ENCODE results near the gene FBXL16. TPM values are rescaled to one million over a fixed set of nuclear protein-coding genes. Genes with fewer than 3 reads are reported as not detected.

FBXL16 gene
- total and polyA plus RNA-seq, 9 of the 15 experiments (the other 6 are each of a cell fraction or from before 2014, with no cell fraction given) = 0.21 to 8.2 (median 1.7) TPM

DNA sequence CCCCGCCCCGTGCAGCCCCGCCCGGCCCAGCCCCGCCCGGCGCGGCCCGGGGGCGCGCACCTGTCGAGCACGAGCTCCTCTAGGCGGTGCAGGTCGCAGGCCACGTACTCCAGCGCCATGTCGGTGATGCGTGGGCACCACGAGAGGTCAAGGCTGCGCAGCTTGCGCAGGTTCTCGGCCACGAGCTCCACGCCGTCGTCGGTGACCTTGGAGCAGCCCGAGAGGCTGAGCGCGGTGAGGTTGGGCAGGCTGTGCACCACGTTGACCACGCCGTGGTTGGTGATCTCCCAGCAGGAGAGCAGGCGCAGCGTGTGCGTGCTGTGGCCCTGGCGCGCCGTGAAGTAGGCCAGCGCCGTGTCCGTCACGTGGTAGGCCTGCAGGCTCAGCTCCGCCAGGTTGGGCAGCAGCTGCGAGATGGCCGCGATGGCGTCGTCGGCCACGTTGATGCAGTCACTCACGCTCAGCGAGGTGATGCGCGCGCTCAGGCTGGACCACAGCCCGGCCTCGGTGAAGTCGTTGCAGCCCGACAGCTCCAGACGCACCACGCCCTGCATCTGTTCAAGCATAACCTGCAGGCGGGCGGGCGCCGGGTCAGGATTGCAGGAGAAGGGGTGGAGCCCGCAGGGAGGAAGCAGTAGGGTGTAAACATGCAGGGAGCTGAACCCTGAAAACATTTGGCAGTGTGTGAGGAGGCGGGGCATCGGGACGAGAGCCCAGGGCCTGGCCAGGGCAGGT lies 10.1 kb downstream of the FBXL16 start (continued):
- TF ChIP-seq SRSF7 (optimal IDR thresholded peaks at IDR 0.05; ENCODE audit: low read depth, low read length) (no peak), NFXL1 (CRISPR knock-in tag; IDR thresholded peaks at IDR 0.05) (no peak), U2AF1 (optimal IDR thresholded peaks at IDR 0.05; ENCODE audit: low read depth, low read length) (peak; percentile 81), POLR3A (IDR thresholded peaks at IDR 0.05; ENCODE audit: borderline replicate concordance, extremely low read depth, insufficient read depth, insufficient read length) (no peak), TEAD4 (IDR thresholded peaks at IDR 0.05; ENCODE audit: low read length) (no peak; the same call in 1 of the 2 replicates), TEAD4 (CRISPR knock-in tag; IDR thresholded peaks at IDR 0.05; ENCODE audit: borderline replicate concordance) (peak; percentile 97), PTTG1 (tag; IDR thresholded peaks at IDR 0.05; ENCODE audit: low read depth) (no peak), IFI16 (CRISPR knock-in tag; IDR thresholded peaks at IDR 0.05) (no peak), NKRF (IDR thresholded peaks at IDR 0.05; ENCODE audit: borderline replicate concordance) (0 out of 2 replicates have a peak, but pooled peaks have one; percentile 37), ARID1B (IDR thresholded peaks at IDR 0.05) (peak; percentile 6; the same call in 1 of the 2 replicates), TAF1 (IDR thresholded peaks at IDR 0.05; ENCODE audit: control insufficient read depth, extremely low read depth, insufficient read depth, low read length, severe bottlenecking) (peak; percentile 24), WHSC1 (IDR thresholded peaks at IDR 0.05; ENCODE audit: low read length) (no peak), ZNF764 (CRISPR knock-in tag; IDR thresholded peaks at IDR 0.05; ENCODE audit: low read depth) (no peak), ARID2 (IDR thresholded peaks at IDR 0.05) (no peak), CCNT2 (IDR thresholded peaks at IDR 0.05; ENCODE audit: borderline replicate concordance, extremely low read depth, insufficient read length, low read depth, low read length) (peak; percentile 12), ETV6 (IDR thresholded peaks at IDR 0.05; ENCODE audit: borderline replicate concordance in 1 of 2, low read depth in 2 of 2, low read length in 1 of 2) (no peak), ETV6 (CRISPR knock-in tag; IDR thresholded peaks at IDR 0.05; ENCODE audit: borderline replicate concordance) (no peak; the same call in 1 of the 2 replicates), HNRNPK (IDR thresholded peaks at IDR 0.05; ENCODE audit: low read depth, low read length, poor library complexity, severe bottlenecking) (no peak), YY1 (IDR thresholded peaks at IDR 0.05; ENCODE audit: borderline replicate concordance in 1 of 3, control insufficient read depth in 1 of 3, extremely low read depth in 1 of 3, insufficient read depth in 3 of 3, insufficient read length in 1 of 3, insufficient replicate concordance in 2 of 3, low read depth in 1 of 3, low read length in 2 of 3) (peak in 2 of 3 experiments; percentile 26 to 59)
- TF ChIP-seq, protein P1, sequence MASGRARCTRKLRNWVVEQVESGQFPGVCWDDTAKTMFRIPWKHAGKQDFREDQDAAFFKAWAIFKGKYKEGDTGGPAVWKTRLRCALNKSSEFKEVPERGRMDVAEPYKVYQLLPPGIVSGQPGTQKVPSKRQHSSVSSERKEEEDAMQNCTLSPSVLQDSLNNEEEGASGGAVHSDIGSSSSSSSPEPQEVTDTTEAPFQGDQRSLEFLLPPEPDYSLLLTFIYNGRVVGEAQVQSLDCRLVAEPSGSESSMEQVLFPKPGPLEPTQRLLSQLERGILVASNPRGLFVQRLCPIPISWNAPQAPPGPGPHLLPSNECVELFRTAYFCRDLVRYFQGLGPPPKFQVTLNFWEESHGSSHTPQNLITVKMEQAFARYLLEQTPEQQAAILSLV (tag; IDR thresholded peaks at IDR 0.05) = no peak
- TF ChIP-seq, protein P2, sequence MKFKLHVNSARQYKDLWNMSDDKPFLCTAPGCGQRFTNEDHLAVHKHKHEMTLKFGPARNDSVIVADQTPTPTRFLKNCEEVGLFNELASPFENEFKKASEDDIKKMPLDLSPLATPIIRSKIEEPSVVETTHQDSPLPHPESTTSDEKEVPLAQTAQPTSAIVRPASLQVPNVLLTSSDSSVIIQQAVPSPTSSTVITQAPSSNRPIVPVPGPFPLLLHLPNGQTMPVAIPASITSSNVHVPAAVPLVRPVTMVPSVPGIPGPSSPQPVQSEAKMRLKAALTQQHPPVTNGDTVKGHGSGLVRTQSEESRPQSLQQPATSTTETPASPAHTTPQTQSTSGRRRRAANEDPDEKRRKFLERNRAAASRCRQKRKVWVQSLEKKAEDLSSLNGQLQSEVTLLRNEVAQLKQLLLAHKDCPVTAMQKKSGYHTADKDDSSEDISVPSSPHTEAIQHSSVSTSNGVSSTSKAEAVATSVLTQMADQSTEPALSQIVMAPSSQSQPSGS (CRISPR knock-in tag; IDR thresholded peaks at IDR 0.05) = no peak

Data from K562 (cell line).